Inflammatory macrophage treated with lipopolysaccharide for 1 hour (primary cell): ENCODE results near the gene CD27.
"Not testable (repeated sequence)": the region's sequence is repeated elsewhere in the genome, so short reads cannot be mapped to it uniquely, and the experiment has no call there.

Source experiments
- DNase-seq, 2 donors: peaks; one replicate each; pipeline ENCODE4 v3.0.0-alpha.2; 2020 to 2022

CD27 gene

DNA sequence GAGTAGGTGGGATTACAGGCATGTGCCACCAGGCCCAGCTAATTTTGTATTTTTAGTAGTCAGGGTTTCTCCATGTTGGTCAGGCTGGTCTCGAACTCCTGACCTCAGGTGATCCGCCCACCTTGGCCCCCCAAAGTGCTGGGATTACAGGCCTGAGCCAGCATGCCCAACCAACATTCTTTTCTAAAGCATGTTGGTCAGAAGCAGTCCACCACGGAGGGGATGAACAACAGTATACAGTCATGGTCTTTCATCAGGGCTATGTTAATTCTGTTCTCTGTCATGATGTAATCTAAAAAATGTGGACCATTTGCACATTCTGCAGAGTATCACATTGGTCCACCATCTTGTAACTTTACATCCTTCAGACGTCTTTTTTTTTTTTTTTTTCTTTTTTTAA is 44.7 kb downstream of the CD27 start:
- DNase-seq = no peak

DNA sequence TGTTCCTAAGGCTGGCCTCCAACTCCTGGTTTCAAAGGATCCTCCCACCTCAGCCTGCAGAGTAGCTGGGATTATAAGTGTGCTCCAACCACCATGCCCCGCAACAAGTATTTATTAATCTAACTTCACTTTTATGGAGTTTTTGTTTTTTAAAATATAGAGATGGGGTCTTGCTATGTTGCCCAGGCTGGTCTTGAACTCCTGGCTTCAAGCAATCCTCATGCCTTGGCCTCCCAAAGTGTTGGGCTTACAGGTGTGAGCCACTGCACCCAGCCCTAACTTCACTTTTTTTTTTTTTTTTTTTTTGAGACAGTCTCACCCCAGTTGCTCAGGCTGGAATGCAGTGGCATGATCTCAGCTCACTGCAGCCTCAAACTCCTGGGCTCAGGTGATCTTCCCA is 45.9 kb downstream of the CD27 start:
- DNase-seq = not testable (repeated sequence)

DNA sequence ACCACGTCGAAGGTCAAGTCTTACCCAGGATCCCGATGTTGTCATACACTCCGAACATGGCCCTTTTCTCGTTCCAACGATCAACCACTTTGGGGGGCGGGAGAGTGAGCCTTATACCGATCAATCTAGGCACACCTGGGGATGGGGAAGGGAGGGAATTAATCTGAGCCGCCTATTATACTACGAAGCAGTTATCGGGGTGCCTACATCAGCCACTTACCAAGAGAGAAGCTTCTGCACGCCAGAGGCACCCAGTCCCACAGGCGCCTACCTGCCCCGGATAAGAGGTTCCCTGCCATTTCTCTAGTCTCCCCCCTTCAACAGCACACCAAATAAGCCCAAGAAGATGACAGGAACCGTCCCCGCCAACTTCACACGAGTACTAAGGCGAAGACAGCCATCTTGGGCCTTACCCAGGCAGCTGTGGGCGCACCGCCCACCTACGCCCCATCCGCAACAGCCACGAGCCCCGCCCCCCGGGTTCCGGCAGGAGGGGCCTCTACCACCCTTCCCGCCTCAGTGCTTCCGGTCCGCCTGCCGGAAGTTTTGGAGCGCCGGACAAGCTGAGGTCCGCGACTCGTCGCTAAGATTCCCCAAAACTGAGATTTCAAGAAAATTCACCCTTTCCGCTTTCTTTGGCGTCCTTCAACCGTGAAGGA is 48.2 kb downstream of the CD27 start, which contains the start of gene MRPL51:
MRPL51 (minus strand) TSS at position 425 of the 659 bp plus-strand sequence; CDS start at position 299, 126 bp downstream.
- peak; percentile 87 to 98 for DNase-seq

DNA sequence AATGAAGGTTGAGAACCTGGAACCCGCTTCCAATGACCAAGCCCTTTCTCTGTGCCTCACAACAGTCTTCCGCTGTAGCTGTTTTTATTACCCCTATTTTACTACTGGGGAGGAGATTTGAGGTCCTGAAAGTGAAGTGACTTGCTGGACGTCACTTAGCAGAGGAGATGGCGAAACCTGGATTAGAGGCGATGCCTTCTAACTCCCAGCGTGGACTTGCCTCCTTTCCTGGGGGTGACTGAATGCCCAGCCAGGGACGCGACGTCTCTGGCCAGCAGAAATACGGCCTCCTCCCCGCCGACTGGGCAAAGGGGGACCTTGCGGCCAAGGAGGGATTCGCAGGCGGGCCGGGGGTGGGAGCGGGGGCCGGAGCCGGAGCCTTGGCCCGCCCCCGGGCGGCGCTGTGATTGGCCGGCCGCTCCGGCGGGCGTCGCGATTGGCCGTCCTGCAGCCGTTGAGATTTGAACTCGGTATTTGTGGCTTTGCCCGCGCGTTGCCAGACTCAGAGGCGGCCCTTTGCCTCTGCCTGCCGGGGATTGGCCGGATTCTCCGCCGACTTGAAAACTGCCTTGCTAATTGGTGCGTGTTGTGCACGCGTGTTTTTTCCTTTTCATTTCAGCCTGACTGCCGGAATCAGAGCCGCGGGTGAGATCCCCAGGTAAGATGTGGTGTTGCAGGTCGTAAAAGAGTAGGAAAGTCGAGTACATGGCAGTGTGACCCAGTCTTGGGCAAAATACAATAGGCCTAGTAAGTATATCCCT is 48.9 kb downstream of the CD27 start, which contains the start of gene NCAPD2:
NCAPD2 (plus strand) TSS at position 606 of the 761 bp plus-strand sequence. CDS start 997 bp downstream, outside the sequence.
- peak; percentile 94 to 96 for DNase-seq

DNA sequence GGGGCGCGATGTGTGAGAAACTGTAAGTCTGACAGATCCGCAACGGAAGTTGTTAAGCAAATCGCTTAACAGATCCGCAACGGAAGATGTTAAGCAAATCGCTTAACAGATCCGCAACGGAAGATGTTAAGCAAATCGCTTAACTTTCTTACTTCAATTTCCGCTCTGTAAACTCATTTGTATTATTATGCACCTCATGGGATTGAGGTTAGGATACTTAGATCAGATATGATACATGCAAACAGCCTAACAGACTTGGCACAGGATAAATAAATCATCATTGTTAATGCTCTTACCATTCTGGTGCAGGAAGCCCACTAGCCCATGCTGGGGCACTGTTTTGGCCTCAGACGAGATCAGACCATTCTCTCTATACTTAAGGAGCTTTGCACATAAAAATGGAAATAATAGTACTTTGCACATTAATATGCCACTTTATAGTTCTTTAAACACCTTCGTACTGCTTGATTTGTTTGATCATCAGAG is 49.5 kb downstream of the CD27 start:
- no peak for DNase-seq

DNA sequence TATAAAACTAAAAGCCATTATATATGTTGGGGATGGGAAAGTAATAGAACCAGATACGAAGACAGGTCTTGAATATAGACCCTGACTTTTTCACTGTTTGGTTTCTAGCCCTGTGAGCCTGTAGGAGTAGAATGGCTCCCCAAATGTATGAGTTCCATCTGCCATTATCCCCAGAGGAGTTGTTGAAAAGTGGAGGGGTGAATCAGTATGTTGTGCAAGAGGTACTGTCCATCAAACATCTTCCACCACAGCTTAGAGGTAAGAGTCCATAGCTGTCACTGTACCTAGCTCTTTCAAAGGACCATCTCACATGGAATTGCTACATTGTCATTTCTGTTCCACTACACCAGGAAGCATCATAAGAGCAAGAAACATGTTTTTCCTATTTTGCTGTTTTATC is 50.2 kb downstream of the CD27 start:
- DNase-seq = no peak

DNA sequence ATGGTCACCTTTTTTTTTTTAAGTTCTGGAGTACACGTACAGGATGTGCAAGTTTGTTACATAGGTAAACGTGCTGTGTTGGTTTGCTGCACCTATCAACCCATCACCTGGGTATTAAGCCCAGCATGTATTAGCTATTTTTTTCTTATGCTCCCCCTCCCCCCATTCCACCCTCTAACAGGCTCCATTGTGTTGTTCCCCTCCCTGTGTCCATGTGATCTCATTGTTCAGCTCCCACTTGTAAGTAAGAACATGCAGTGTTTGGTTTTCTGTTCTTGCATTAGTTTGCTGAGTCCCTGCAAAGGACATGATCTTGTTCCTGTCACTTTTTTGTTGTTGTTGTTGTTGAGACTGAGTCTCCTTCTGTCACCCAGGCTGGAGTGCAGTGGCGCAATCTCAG is 52.5 kb downstream of the CD27 start:
- DNase-seq = not testable (repeated sequence)

DNA sequence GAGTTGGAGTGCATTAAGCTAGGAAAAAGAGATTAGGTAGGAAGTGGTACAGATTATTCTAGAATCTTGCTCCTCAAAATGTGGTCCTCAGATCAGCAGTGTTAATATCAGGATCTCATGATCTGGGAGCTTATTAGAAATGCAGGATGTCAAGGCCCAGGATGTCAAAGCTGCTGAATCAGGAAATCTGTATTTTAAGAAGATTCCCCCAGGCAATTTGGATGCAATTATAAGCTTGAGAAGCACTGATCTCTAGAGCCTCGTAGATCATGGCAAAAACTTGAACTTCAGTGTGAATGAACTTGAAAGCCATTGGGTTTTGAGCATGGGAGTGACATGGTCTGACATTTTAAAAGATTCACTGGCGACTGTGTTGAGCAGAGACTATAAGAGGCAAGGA is 55.7 kb downstream of the CD27 start:
- no peak for DNase-seq
